Liver (tissue), 9 donors: ENCODE measurements around the gene CHRNA5. TPM values are rescaled to one million over a fixed set of nuclear protein-coding genes. Genes with fewer than 3 reads are reported as not detected.

Experiments
- DNase-seq: peaks from one replicate; pipeline ENCODE4 v3.0.0-alpha.2; 2017; ENCODE audit warnings: low spot score
- H3K27ac ChIP-seq, 2 donors: one replicate each; pipeline ENCODE4 v1.7.0; 2013; ENCODE audit warnings: inconsistent platforms in 2 of 2, low read length in 2 of 2, control low read depth in 1 of 2, low read depth in 1 of 2, mild to moderate bottlenecking in 1 of 2
- H3K27me3 ChIP-seq, 4 donors: one replicate each; pipeline versions ENCODE4 v1.6.1 to v1.7.0; 2013; ENCODE audit warnings: low read length in 3 of 4, inconsistent platforms in 1 of 4, mild to moderate bottlenecking in 1 of 4, moderate library complexity in 1 of 4; ENCODE audit not compliant: control insufficient read depth in 4 of 4, insufficient read depth in 4 of 4
- H3K36me3 ChIP-seq, 4 donors: one replicate each; pipeline versions ENCODE4 v1.6.1 to v1.7.0; 2013; ENCODE audit warnings: low read length in 3 of 4, mild to moderate bottlenecking in 3 of 4, low read depth in 1 of 4, moderate library complexity in 1 of 4; ENCODE audit not compliant: control insufficient read depth in 4 of 4, insufficient read depth in 3 of 4
- H3K4me1 ChIP-seq, 4 donors: one replicate each; pipeline versions ENCODE4 v1.6.1 to v1.7.0; 2013; ENCODE audit warnings: low read length in 3 of 4, mild to moderate bottlenecking in 3 of 4, moderate library complexity in 1 of 4; ENCODE audit not compliant: control insufficient read depth in 4 of 4, insufficient read depth in 4 of 4
- H3K4me3 ChIP-seq, 3 donors: one replicate each; pipeline versions ENCODE4 v1.6.1 to v1.7.0; 2013; ENCODE audit warnings: low read length in 3 of 3, control low read depth in 1 of 3, low read depth in 1 of 3, mild to moderate bottlenecking in 1 of 3
- H3K9ac ChIP-seq, 2 donors: one replicate each; pipeline ENCODE4 v1.7.0; 2013; ENCODE audit warnings: low read length in 2 of 2, mild to moderate bottlenecking in 2 of 2, moderate library complexity in 2 of 2, control low read depth in 1 of 2, low read depth in 1 of 2
- H3K9me3 ChIP-seq, 4 donors: one replicate each; pipeline versions ENCODE4 v1.6.1 to v1.7.0; 2013; ENCODE audit warnings: low read length in 3 of 4; ENCODE audit not compliant: control insufficient read depth in 4 of 4
- FOXA1 ChIP-seq: IDR thresholded peaks from 2 replicates; pipeline ENCODE4 v1.6.1; 2016; ENCODE audit warnings: antibody characterized with exemption
- RAD21 ChIP-seq, 2 donors: IDR thresholded peaks; 2 replicates each; pipeline ENCODE4 v1.6.1; 2016; ENCODE audit warnings: antibody characterized with exemption in 2 of 2, mild to moderate bottlenecking in 2 of 2
- REST ChIP-seq: IDR thresholded peaks from 2 replicates; pipeline ENCODE4 v1.6.1; 2016; ENCODE audit warnings: antibody characterized with exemption, mild to moderate bottlenecking
- YY1 ChIP-seq: IDR thresholded peaks from 2 replicates; pipeline ENCODE4 v1.6.1; 2016; ENCODE audit warnings: antibody characterized with exemption, mild to moderate bottlenecking
- WGBS: extraction: QIAGEN DNeasy Blood & Tissue Kit; methylation state at CpG from one replicate; pipeline ENCODE4 v1.1.7; 2013; 5-methylcytosine and 5-hydroxymethylcytosine counted together
- polyA plus RNA-seq, 2 donors: library from polyadenylated mRNA; stranded (reverse) in 1 of 2; unstranded in 1 of 2; fragments of 200-250 nt in 1 of 2; fragments of >200 nt in 1 of 2; fragmentation: Nextera tagmentation in 1 of 2; extraction: Ambion mirVana in 1 of 2; gene quantifications; one replicate each; pipeline versions ENCODE4 v1.2.1 to v1.2.3, GENCODE V29; 2013 to 2015
- total RNA-seq, 2 donors: library from RNA; depleted of rRNA; stranded (reverse); fragments of >200 nt; gene quantifications; one replicate each; pipeline ENCODE4 v1.2.3, GENCODE V29; 2014
- donor health status: healthy.
- donor health status: healthy.
- donor health status: healthy.
- donor health status: healthy.
- donor health status: healthy.

CHRNA5 gene
- total and polyA plus RNA-seq, 4 donors: 0.17 to 0.56 (median 0.36) TPM

GRCh38 chr15:78619022-78619950 lies 54.0 kb downstream of the CHRNA5 start:
- WGBS: 39% methylated on average over 20 of the region's 20 CpGs
- H3K4me3 ChIP-seq: no peak overlapping the region
- no peak overlapping the region for H3K27ac ChIP-seq
- H3K4me1 ChIP-seq: peaks cover 0 to 14% (median 3%) of the 10 kb centered on the region in 4 donors
- H3K9ac ChIP-seq: no peak overlapping the region
- no peak for DNase-seq
- no peak for TF ChIP-seq FOXA1
- peaks cover 4 to 26% (median 12%) of the 10 kb centered on the region in 4 donors for H3K27me3 ChIP-seq
- H3K9me3 ChIP-seq: no peaks in the 10 kb centered on the region
- no peaks in the 10 kb centered on the region for H3K36me3 ChIP-seq

GRCh38 chr15:78620021-78620526 lies 54.8 kb downstream of the CHRNA5 start:
- WGBS: 4% methylated on average over 41 of the region's 41 CpGs
- Histone ChIP-seq H3K9ac (no peak overlapping the region), H3K9me3 (no peaks in the 10 kb centered on the region), H3K27me3 (peaks cover 4 to 27% (median 12%) of the 10 kb centered on the region in 4 donors), H3K36me3 (no peaks in the 10 kb centered on the region), H3K4me3 (peak overlapping the region in 1 of 3 donors; percentile 41), H3K27ac (no peak overlapping the region), H3K4me1 (peaks cover 0 to 14% (median 3%) of the 10 kb centered on the region in 4 donors)
- DNase-seq: no peak
- no peak for TF ChIP-seq RAD21 (IDR thresholded peaks at IDR 0.05)
- TF ChIP-seq YY1: no peak

DNA sequence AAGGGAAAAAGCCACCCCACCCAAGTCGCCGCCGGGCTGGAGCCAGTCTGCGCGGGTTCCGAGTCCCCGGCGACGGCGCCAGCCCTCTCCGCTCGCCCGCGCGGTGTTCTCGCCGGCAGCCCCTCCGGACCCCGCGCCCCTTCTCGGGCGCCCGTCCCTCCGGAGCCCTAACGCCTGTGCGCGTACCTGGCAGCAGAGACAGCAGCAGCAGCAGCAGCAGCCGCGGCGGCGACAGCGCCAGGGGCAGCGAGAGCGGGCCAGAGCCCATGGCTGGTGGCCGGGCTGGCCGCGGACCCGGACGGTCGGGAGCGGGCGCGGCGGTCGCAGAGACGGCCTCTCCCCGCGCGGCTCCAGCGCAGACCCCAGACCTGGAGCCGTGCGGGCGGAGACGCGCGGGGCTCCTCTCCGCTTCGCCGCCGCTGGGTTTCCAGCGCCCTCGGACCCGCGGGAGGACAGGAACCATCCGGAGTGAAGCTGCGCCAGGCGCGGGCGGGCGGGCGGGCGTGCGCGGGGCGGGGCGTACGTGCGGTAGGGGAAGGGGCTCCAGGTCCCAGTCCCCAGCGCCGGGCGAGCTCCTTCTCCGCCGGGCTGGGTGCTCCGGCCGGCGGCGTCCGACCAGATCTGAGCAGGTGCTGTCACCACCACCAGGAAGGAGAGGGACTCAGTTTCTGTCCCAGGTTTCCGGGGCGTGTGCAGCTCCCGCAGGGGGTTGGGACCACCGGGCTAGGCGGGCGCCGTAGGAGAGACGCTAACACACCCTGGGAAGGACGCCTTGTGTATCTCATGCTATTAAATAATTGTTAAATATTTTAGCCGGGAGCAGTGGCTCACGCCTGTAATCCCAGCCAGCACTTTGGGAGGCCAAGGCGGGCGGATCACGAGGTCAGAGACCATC lies 55.5 kb downstream of the CHRNA5 start, which contains the start of gene CHRNA3:
CHRNA3 (minus strand) TSS at position 470 of the 895 bp plus-strand sequence; CDS start at position 268, 202 bp downstream.
- peaks cover 0 to 14% (median 3%) of the 10 kb centered on the region in 4 donors for H3K4me1 ChIP-seq
- peak within 1 kb of the TSS in 1 of 3 donors; percentile 41 for H3K4me3 ChIP-seq
- TF ChIP-seq YY1 (no peak), REST (no peak)
- peaks cover 4 to 28% (median 12%) of the 10 kb centered on the region in 4 donors for H3K27me3 ChIP-seq
- no peak within 1 kb of the TSS for H3K9ac ChIP-seq
- H3K27ac ChIP-seq: no peak within 1 kb of the TSS
- no peaks in the 10 kb centered on the region for H3K9me3 ChIP-seq
- 4% methylated on average over 102 of the region's 102 CpGs for WGBS
- DNase-seq: no peak
- H3K36me3 ChIP-seq: no peaks in the 10 kb centered on the region
